SK-N-DZ (cell line): Measurements from ENCODE around the gene TBCK.
A peak's percentile ranks its signal among the peaks of the same experiment; 100 is the strongest.
"Not testable (repeated sequence)": the region's sequence is repeated elsewhere in the genome, so short reads cannot be mapped to it uniquely, and the experiment has no call there.

Experiments
- DNase-seq: peaks from one replicate; pipeline ENCODE4 v3.0.0-alpha.2; 2015; ENCODE audit warnings: low spot score

TBCK gene

DNA sequence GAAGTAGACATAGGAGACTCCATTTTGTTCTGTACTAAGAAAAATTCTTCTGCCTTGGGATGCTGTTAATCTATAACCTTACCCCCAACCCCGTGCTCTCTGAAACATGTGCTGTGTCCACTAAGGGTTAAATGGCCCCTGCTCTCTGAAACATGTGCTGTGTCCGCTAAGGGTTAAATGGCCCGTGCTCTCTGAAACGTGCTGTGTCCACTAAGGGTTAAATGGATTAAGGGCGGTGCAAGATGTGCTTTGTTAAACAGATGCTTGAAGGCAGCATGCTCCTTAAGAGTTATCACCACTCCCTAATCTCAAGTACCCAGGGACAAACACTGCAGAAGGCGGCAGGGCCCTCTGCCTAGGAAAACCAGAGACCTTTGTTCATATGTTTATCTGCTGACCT lies 5.8 kb upstream of the TBCK start:
- DNase-seq, result not testable (repeated sequence)

DNA sequence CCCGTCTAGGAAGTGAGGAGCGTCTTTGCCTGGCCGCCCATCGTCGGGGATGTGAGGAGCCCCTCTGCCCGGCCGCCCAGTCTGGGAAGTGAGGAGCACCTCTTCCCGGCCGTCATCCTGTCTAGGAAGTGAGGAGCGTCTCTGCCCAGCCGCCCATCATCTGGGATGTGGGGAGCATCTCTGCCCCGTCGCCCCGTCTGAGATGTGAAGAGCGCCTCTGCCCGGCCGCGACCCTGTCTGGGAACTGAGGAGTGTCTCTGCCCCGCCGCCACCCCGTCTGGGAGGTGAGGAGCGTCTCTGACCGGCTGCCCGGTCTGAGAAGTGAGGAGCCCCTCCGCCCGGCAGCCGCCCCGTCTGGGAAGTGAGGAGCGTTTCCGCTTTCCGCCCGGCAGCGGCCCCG lies 5.2 kb upstream of the TBCK start:
- DNase-seq, result not testable (repeated sequence)

- DNase-seq, result no peak
These were observed 4.2 kb upstream of the TBCK start for GRCh38 chr4:106320235-106320634.

- DNase-seq, result no peak
These were observed 2.5 kb upstream of the TBCK start for GRCh38 chr4:106318511-106318910.

GRCh38 chr4:106317815-106318214 lies 1.8 kb upstream of the TBCK start:
- no peak for DNase-seq

- peak; percentile 3 for DNase-seq
These were observed 882 bp upstream of the TBCK start for GRCh38 chr4:106316773-106317409.

GRCh38 chr4:106315476-106315967 lies 487 bp downstream of the TBCK start:
- no peak for DNase-seq

GRCh38 chr4:106314960-106315359 lies 1.0 kb downstream of the TBCK start:
- no peak for DNase-seq

- DNase-seq, result no peak
These were observed 2.9 kb downstream of the TBCK start for GRCh38 chr4:106312997-106313522.

DNA sequence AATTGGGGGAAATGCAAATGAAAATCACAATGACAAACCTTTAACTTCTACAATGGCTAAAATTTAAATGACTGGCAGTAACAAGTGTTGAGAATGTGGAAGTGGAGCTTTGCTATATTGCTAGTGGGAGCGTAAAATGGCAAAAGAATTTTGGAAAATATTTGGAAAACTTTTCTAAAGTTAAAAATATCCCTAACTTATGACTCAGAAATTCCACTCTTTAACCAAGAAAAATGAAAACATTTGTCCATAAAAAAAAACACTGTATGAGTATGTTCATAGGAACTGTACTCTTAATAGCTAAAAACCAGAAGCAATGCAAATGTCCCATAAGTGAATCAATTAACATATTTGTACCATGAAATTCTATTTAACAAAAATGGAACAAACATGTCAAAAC lies 3.6 kb downstream of the TBCK start:
- DNase-seq, result no peak

- no peak for DNase-seq
These were observed 9.4 kb downstream of the TBCK start for GRCh38 chr4:106306561-106306960.

DNA sequence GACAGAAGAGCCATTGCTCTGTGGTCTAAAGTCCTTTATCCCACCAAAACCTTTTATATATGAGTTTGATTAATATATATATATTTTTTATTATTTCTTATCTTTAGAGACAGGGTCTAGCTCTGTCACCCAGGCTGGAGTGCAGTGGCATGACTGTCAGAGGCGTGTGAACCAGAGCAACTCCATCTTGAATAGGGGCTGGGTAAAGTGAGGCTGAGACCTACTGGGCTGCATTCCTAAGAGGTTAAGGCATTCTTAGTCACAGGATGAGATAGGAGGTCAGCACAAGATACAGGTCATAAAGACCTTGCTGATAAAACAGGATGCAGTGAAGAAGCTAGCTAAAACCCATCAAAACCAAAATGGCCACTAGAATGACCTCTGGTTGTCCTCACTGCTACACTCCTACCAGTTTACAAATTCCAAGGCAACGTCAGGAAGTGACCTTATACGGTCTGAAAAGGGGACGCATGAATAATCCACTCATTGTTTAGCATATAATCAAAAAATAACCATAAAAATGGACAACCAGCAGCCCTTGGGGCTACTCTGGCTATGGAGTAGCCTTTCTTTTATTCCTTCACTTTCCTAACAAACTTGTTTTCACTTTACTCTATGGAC lies 10.5 kb downstream of the TBCK start:
- no peak for DNase-seq

DNA sequence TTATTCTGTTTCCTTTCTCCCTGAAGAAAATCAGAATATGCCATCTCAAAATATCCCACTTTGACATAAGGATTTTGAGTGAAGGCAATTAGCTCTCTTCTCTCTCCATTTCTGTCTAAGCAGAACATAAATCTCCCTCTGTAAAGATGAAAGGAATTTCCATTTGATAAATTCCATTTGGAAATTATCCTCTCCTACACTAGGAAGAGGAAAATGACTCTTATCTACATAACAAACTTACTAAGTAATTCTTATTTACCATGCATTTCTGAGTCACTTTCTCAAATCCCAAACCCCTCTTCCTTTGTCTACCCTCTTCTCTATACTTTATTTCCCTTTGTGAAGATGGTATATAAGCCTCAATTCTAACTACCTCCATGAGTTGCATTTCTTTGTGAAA lies 11.4 kb downstream of the TBCK start:
- DNase-seq, result no peak

- DNase-seq, result no peak
These were observed 12.3 kb downstream of the TBCK start for GRCh38 chr4:106303548-106304281.

DNA sequence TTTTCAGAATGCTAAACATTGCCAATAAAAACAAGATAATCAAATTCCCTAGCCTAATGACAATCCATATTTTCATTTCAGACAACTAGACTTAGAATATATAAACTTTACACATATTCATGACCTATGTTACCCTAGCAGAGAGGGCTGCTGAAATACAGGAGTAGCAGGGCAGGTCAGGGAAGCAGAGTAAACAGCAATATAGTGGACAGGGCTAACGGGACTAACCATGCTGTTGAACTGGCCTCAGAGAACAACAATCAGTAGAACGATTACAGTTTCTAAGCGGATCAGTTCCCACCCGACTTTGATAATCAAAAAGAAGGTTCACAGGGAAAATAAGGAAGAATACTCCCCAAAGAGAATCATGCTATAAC lies 14.0 kb downstream of the TBCK start:
- no peak for DNase-seq

- DNase-seq, result no peak
These were observed 14.5 kb downstream of the TBCK start for GRCh38 chr4:106301393-106302061.

GRCh38 chr4:106299977-106300376 lies 16.0 kb downstream of the TBCK start:
- no peak for DNase-seq

- no peak for DNase-seq
These were observed 18.6 kb downstream of the TBCK start for GRCh38 chr4:106297245-106298035.

DNA sequence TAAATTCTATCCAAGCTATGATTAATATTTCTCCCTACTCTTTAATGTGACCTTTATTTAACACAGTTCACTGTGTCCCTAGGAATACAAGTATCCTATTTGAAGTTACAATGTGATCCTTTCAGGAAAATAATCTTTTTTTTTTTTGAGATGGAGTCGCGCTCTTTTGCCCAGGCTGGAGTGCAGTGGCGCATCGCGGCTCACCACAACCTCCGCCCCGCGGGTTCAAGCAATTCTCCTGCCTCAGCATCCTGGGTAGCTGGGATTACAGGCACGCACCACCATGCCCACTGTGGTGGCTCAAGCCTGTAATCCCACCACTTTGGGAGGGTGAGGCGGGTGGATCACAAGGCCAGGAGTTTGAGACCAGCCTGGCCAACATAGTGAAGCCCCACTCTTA lies 21.9 kb downstream of the TBCK start:
- DNase-seq, result no peak

DNA sequence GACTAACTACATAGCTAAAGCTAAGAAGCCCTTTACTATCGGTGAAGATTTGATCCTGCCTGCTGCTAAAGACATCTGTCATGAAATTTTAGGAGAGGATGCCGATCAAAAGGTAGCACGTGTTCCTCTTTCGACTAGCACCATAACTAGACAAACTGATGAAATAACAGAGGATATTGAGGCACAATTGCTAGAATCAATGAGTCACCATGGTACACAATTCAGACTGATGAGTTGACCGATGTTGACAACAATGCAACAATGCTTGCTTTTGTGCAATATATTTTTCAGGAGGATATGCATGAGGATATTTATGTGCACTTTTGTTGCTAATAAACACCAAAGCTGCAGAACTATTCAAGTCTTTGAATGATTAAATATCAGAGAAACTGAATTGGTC lies 24.3 kb downstream of the TBCK start:
- DNase-seq, result no peak

DNA sequence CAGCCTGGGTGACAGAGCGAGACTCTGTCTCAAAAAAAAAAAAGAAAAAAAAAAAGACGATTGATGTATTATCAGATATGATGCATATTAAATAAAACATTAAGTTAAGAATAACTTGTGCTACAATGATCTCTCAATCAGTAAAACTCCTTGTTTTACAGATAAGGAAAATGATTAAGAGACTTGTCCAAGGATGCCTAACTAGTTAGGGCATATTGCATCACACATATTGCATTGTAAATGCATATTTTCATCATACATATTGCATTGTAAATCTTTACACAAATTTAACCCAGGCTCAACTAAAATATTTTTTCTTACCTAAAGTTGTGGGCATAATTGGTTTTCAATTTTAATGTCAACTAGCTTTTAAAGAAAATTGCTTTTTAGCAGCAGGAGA lies 26.3 kb downstream of the TBCK start:
- DNase-seq, result no peak
